Stimulated activated CD4-positive, alpha-beta T cell treated with anti-CD3 and anti-CD28 coated beads, Interleukin-2, amount 100 ng/mL, for 4 hours (primary cell): ENCODE data around the gene WDR19.
"Not testable (repeated sequence)": the region's sequence is repeated elsewhere in the genome, so short reads cannot be mapped to it uniquely, and the experiment has no call there.

Experiments used
- DNase-seq: peaks from one replicate; pipeline ENCODE4 v3.0.0-alpha.2; 2020; ENCODE audit warnings: low read depth

The WDR19 gene

DNA sequence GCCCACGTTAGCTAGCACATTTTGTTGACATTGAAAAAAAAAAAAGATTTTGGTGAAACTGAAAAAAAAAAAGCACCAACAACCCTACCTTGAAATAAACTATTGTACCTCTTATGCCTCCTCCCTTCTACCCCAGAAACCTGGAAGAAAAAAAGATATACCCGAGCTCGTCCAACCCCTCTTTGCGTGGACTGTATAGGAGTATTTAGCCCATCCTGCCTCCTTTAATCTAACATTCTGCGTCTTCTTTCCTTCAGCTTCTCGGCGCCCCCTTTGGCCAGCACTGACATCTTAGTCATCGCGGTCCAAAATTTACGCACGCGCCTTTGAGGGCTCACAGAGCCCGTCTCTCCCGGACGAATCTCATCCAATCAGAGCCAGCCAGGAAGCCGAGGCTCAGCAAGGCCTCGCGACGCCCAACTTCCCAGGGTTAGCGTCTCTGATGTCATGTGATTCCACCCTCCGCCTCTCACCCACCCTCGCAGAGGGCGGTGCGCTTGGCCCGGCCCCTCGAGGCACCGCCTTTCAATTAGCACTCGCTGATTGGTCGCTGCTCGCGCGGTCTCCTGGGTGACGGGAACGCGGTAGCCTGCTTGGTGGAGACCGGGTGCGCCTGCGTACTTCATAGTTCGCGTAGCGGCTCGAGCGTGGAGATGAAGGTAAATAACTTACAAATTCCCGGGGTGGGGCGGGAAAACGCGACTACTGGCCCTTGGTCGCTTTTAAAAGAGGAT lies at the start of gene WDR19:
Gene WDR19 (plus strand): TSS at position 625 of the 734 bp plus-strand sequence. CDS start 29 bp downstream, at position 654.
- peak; percentile 98 for DNase-seq

DNA sequence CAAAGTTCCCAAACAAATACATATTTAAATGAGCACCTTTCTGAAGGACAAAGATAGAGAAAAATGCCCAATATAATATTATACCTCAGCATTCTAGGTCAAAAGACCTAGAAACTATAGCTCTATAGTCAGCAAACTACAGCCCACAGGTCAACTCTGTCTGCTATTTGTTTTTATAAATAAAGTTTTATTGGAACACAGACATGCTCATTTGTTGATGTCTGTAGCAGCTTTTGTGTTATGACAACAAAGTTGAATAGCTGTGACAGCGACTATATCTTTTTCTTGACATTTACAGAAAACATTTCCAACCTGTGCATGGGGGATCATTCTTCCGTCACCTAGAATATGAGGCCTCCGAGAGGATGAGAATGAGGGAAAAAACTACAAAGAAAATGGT lies 48.7 kb upstream of the WDR19 start:
- DNase-seq = no peak

DNA sequence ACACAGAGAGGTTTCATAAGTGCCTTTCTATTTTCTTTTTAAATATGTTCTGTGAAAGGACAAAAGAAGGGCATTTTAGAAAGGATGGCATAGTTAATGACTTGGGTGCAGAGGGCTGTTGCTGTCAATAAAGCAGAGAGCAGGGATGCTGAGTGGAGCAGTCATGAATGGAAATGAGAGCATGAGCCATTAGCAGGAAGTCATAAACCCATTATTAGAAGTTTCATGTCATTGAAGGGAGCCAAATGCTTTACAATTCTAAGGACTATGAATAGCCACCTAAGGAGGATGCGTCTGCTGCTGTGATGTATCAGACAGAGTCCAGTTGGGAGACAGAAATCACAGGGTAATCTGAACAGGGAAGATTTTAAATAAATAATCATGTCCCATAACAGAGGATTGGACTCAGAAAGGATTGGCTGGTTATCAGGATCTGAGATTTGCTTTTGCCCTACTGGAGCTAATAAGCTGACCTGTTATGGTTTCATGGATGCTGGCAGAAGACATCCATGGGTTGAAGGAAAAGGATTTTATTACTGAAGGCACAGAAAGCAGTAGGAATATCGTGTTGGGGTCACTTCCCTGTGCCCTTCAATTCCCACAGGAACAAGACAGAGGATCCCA lies 47.5 kb upstream of the WDR19 start:
- no peak for DNase-seq

DNA sequence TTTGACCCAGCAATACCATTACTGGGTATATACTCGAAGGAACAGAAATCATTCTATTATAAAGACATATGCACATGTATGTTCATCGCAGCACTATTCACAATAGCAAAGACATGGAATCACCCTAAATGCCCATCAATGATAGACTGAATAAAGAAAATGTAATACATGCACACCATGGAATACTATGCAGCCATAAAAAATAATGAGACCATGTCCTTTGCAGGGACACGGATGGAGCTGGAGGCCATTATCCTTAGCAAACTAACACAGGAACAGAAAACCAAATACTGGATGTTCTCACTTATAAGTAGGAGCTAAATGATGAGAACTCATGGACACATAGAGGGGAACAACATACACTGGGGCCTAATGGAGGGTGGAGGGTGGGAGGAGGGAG lies 44.1 kb upstream of the WDR19 start:
- not testable (repeated sequence) for DNase-seq

DNA sequence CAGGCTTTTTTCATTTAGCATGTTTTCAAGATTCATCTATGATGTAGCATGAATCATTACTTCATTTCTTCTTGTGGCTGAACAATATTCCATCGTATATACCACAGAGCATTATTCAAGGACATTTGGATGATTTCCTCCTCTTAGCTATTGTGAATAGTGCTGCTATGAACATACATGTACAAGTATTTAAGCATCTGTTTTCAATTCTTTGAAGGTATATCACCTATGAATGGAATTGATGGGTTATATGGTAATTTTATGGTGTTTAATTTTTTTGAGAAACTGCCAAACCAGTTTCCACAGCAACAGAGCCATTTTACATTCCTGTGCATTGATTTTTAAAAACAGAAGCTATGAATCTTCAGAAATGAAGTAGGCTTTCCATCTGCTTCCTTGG lies 36.1 kb upstream of the WDR19 start:
- no peak for DNase-seq

DNA sequence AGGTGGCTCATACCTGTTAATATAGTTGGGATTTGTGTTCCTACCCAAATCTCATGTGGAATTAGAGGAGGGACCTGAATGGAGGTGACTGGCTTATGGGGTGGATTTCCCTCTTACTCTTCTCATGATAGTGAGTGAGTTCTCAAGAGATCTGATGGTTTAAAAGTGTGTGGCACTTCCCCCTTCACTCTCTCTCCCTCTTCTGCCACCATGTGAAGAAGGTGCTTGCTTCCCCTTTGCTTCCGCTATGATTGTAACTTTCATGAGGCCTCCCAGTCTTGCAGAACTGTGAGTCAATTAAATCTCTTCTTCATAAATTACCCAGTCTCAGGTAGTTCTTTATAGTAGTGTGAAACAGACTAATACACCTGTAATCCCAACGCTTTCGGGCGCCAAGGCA lies 28.3 kb upstream of the WDR19 start:
- DNase-seq = no peak

DNA sequence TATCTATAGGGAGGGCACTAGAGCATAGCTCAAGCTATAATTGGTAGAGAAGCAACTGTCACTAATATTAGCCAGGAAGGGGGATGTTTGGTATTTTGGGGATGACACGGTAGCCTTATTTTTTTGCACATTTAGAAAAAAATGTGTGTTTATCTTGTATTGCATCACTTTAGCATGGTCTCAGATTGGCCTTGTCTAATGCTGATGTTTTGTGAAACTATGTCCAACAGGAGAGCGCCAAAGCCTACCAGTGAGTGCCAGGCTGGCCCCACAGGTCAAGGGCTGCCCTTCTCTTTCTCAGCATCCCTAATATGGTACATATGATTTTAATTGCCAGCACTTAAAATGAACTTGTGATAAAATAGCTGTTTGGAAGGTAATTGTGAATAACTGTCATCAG lies 24.8 kb upstream of the WDR19 start:
- no peak for DNase-seq

DNA sequence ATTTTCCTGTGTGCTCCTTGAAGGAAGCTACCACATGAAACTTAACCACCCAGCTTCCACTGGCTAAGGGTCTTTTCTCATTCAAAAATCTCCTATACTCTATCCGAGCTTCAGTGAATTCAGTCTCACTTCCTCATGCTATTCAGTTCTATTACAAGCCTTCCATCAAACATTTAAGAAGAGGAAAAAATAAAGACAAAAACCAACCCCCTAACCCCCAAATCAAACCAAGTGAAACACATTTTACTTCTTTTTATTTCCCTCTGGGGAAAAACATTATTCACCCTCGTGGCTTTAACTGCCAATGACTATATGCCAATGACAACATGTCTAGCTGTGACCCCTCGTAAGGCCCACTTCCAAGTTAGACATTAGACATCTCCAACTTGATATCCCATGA lies 16.2 kb upstream of the WDR19 start:
- DNase-seq = no peak

DNA sequence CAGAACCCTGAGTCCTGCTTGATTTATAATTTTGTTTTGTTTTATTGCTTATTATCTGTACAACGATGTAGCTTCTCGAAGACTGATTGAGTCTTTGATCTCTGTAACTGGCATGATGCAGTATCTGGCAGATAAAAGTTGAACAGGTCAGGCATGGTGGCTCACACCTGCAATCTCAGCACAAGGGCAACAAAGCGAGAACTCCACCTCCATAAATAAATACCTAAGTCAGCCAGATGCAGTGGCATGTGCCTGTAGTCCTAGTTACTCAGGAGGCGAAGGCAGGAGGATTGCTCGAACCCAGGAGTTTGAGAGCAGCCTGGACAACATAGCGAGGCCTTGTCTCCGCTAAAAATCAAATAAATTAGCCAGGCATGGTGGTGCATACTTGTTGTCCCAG lies 15.7 kb upstream of the WDR19 start:
- DNase-seq = no peak

DNA sequence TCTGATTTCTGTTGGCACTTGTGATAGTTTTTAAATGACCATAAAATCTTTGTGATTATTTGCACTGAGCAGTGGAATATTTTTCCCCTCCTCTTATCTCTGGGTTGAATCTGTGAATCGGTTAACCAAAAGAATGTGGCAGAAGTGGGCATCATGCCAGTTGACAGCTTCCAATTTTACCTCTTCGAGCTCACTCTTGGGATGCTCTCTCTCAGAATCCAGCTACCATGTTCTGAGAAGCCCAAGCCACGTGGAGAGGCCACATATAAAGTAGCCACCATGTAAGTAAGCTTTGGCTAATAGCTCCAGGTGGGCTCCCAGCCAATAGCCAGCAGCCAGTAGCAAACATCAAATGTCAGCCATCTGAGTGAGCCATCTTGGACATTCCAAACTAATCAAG lies 12.9 kb upstream of the WDR19 start:
- no peak for DNase-seq

DNA sequence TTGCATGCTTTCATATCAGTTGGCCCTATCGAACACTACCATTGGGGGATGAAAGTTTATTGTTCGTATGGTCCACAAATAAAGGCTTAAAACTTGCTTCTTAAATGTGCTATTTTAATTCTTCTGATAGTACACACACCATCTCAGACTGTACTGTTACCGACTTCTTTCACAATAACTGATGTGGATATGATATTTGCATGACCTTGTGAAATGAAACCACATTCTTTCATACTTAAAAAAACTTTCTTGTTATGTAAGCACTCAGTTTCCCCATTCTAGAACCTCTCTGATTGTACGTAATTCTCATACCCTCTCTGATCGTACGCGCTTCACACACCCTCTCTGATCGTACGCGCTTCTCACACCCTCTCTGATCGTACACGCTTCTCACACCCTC lies 12.0 kb upstream of the WDR19 start:
- DNase-seq = no peak

DNA sequence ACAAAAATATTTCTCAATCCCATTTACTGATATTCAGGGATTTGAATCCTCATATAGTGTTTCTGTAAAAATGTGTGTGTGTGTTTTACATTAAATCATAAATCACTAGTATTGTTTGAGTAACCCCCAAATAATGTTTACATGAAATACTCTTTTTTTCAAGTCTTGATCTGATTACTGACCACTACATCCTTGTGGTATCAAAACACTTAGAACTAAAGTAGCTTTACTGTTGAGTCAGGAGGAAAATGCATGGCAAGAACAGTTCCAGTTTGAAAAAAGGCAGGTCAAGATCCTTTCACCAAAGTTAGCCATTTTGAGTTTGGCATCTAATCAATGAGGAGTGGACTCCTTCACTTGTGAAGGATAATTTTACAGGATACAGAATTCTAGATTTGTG lies 3.6 kb upstream of the WDR19 start:
- DNase-seq = no peak

DNA sequence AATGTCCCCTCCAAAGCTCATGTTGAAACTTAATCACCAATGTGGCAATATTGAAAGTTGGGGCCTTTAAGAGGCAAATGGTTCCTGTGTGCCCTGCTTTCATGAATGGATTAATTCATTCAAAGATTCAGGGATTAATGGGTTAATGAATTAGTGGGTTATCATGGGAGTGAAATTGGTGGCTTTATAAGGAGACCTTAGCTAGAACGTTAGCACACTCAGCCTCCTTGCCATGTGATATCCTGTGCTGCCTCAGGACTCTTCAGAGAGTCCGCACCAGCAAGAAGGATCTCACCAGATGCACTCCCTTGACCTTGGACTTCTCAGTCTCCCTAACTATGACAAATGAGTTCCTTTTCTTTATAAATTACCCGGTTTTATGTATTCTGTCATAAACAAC lies 2.6 kb upstream of the WDR19 start:
- no peak for DNase-seq

DNA sequence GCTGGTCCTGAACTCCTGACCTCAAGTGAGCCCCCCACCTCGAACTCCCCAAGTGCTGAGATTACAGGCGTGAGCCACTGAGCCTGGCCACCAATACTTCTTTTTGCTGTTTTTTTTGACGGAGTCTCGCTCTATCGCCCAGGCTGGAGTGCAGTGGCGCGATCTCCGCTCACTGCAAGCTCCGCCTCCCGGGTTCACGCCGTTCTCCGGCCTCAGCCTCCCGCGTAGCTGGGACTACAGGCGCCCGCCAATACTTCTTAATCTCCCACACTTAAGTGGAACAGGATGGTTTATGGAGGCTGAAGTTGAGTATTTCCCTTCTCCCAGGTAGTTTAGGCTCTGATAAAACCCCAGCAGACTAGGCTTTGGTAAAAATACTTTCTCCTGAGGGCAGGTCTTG lies 1.7 kb upstream of the WDR19 start:
- not testable (repeated sequence) for DNase-seq

DNA sequence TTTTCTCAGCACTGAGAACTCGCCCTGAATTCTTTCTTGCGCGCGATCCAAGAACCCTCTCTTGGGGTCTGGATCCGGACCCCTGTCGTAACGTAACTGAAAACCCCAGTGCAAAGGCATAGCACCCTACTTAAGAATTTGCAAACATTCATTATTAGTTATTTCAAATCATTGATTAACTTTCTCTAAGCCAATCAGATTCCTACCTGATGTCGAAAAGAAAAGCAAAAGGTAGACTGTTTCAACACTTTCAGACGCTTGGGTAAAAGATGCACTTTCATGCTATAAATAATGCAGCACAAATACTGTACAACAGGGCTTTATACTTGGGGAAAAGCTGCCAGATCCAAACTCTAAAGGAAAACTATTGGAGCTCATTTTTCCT lies 817 bp upstream of the WDR19 start:
- DNase-seq = no peak

DNA sequence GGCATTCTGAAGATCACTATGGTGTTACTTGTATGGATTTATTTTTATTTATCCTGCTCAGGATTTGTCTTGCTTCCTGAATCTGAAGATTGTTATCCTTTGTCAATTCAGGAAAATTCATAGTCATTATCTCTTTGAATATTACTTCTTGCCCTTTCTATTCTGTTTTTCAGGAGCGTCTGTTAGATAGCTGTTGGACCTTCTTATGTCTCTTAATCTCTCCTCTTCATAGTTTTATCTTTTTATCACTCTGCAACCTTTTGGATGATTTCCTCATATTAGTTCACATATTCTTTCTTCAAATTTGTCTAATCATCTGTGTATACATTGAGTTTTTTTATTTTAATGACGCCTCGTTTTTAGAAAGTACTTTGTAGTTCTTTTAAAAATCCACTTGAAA lies 19.6 kb downstream of the WDR19 start:
- no peak for DNase-seq

DNA sequence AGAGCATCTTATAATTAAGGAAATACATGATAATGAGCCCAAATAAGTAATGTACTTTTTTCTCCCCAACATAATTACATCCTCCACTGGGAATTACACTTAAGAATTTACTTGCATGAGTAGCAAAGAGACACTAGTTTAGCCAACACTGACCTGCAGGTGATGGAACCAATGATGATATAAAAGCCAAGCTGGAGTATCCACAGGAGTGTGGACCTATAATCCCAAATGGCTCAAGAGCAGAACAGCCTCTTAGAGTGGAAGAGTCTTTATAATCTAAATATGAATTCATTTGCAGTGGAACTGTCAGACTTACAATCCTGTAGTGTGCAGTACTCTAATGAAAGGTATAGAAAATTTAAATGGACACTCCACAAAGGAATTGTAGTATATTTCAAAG lies 22.2 kb downstream of the WDR19 start:
- DNase-seq = no peak

DNA sequence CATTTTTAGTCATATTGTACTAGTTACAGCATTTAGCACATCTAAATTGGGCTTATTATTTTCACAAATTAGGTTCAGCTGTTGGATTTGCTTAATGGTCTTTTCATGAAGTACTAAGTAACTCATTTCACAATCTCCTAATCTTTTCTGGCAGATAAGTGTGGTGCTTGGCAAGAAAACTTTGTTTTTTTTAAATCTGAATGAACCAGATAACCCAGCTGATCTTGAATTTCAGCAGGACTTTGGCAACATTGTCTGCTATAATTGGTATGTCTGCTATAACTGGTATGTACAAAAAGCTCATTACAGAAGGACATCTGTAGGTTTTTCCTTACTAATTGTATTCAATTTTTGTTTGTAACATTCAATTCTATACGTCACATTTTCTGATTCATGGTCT lies 22.7 kb downstream of the WDR19 start:
- no peak for DNase-seq

DNA sequence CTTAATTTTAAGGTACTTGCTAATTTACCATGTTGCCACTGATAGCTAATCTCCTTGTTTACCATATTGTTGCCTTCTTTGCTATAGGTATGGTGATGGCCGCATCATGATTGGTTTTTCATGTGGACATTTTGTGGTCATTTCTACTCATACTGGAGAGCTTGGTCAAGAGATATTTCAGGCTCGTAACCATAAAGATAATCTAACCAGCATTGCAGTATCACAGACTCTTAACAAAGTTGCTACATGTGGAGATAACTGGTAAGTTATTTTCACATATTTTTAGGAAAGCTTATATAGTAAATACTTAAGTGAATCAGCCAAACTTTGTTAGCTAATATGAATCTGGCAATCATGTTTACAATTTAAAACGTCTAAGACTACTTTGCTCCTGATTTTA lies 23.1 kb downstream of the WDR19 start:
- no peak for DNase-seq

DNA sequence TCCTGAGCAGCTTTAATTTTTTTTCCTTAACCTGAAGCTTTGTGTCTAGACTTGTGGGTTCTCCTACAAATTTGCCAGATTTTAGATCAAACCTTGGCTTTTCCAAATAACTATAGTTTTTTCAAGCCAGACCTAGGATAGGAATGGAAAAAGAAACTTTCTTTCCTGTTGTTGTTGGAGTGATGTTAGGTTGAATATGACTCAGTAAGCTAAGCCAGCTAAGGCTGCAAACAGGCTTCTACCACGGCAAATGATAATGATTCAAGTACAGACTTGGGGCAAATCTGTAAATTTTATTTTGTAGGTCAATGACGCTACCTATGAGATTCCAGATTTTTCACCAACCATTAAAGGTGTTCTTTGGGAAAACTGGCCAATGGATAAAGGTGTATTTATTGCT lies 45.6 kb downstream of the WDR19 start:
- DNase-seq = no peak

DNA sequence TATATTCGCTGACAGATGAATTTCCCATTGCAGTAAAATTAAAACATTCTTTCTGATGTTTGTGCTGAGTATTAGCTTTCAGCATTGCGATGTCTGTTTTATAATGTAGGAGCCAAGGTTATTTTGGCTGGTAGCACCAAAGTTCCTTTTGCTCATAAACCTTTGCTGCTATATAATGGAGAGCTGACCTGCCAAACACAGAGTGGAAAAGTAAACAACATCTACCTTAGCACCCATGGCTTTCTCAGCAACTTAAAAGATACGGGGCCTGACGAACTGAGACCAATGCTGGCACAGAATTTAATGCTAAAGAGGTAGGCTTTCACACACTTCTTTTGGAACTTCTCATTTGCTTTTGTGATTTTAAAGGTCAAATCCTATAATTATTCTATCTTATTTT lies 46.0 kb downstream of the WDR19 start:
- DNase-seq = no peak

DNA sequence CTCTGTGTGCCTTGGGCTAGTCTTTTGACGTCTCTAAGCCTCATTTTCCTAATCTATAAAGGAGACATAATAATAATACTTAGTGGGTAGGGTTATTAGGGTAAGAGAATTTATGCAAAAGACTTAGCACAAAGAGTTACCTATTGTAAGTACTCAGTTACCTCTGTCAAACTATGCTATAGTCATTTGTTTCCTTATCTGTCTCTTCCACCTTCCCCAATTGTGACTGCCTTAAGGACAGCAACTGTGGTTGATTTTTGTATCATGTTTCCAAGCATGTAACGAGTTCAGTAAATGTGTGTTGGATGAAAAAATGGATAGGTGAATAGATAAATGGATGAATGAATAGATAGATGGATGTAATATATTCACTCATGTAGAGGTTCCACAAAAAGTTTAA lies 48.1 kb downstream of the WDR19 start:
- DNase-seq = no peak

DNA sequence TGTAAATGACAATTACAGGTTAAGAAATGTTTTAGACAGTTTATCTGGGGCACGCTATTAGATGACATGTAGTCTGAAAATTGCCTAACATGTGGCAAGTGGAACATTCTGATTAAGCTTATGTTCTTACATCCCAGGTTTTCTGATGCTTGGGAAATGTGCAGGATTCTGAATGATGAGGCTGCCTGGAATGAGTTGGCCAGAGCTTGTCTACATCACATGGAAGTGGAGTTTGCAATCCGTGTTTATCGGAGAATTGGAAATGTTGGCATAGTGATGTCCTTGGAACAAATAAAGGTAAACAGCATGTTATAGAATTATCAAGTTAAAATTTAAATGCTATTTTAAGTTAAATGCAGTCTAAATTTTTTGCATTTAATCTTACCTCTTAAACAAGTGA lies 49.3 kb downstream of the WDR19 start:
- no peak for DNase-seq

DNA sequence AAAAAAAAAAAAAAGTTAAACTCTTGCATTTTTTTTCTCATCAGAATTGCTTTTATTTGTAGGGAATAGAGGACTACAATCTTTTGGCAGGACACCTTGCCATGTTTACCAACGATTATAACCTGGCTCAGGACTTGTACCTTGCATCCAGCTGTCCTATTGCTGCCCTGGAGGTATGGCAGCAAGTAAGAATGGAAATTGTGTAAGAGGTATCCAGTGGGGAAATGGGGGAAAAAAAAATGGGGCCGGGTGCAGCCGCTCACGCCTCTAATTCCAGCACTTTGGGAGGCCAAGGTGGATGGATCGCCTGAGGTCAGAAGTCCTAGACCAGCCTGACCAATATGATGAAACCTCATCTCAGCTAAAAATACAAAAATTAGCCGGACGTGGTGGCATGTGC lies 49.8 kb downstream of the WDR19 start:
- DNase-seq = no peak
